ENCODE results near the gene ETS1.
"Not testable (repeated sequence)": the region's sequence is repeated elsewhere in the genome, so short reads cannot be mapped to it uniquely, and the experiment has no call there.

ETS1 gene

DNA sequence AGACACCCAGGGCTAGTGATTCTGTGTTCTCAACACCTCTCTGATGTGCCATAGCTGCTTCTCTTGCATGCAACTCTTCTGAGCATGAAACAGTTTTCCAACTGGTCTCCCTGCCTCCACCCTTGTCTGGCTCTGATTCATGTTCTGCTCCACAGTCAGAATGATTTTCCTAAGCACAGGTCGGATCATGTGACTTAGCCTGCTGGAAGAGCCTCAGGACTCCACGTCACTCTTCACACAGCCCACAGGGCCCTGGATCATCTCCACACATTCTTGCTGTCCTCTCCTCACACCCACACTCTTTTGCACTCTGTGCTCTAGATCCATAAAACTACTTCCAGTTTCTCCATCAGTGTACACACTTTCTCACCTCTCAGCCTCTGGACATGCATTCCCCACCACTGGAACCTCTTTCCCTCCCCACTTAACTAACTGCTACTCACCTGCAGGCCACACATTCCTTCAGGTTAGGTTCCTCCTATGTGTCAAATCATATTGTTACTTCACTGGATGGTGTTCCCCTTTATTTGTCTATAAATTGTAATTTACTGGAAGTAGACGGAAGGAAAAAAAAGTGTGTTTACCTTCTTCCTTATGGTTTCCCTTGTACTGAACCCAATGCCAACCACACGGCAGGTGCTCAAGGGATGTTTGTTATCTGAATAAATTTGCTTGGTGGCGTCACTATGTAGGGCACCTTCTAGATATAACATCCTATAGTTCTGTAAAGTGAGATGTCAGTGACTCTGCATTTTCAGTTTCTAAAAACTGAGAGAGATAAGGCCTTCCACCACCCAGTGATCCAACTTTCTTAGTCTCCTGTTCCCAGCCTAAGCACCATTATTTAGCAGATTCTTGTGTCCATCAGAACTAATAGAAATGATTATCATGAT, 133.7 kb downstream of the ETS1 start:
- DNase-seq = no peak

GRCh38 chr11:128451652-128452470, 135.5 kb downstream of the ETS1 start:
- no peak for DNase-seq

DNA sequence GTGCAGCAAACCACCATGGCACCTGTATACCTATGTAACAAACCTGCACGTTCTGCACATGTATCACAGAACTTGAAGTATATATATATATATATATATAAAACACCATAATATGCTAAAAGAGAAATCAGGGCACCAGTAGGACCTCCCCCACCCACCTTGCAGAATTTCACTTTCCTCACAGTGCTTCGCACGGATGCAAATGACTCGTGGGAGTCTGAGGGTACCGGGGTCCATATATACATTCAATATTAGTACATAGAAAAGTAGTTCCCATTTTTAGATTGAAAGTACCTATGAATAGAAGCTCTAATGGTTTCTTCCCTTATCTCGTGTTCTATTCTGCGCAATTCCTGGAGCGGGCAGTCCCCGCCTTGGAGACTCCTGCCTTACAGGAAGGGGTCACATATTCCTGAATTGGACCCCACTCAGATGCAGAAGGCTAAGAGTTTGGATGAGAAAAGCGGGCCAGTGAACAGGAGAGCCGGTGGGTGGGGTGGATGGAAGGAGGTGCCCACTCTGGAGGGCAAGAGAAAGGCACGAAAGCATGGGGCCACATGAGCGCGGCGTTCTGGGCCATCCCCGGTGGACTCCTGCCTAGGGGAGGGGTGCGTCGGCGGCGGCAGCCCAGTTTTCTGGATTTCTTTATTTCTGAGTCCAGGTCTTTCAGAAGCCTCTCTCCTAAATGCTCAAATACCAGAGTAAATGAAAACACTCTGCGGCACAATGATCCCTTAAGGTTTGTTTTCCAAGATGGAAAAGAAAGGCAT, 136.3 kb downstream of the ETS1 start:
- no peak for DNase-seq

DNA sequence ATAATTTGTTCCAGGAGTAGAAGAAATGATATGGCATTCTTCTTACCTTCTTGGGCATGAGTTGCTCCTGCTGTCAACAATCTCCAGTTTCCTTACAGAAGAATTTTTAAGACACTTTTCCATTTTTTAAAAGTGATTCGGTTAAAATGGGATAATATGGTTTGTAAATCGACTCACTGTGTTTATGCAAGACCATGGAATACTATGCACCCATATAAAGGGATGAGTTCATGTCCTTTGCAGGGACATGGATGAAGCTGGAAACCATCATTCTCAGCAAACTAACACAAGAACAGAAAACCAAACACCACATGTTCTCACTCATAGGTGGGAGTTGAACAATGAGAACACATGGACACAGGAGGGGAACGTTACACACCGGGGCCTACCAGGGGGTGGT, 136.9 kb downstream of the ETS1 start:
- DNase-seq = not testable (repeated sequence)

DNA sequence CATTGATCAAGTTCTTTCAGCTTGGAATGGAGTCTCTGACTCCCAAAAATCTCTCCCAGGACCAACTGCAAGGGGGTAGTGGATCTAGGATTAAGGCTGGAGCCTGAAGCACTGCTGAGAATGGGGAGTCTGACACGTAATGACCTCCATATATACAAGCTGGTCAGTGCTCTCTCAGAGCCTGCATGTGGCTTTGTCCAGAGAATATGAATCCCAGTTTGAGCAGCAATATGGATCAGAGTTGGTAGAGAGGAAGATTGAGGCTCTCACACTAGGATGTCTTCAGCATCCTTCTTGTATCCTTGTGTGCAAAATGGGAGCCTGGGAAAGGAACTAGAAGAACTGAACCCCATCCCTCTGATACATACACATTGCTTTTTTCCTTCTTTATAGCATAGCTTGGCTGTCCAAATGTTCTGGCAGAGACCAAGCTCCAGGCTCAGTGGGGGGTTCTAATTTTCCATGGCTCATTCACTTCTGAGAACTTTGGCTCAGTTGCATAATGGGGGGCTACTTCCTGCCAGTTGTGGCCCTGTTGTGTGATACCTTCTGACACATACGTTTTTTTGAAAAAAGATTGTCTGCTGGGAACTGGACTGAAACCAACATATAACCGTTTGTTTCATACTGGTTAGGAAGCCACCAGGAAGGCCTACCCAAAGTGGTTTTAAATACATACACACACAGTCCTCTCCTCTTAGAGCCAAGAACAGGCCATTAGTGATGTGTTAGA, 138.2 kb downstream of the ETS1 start:
- no peak for DNase-seq

DNA sequence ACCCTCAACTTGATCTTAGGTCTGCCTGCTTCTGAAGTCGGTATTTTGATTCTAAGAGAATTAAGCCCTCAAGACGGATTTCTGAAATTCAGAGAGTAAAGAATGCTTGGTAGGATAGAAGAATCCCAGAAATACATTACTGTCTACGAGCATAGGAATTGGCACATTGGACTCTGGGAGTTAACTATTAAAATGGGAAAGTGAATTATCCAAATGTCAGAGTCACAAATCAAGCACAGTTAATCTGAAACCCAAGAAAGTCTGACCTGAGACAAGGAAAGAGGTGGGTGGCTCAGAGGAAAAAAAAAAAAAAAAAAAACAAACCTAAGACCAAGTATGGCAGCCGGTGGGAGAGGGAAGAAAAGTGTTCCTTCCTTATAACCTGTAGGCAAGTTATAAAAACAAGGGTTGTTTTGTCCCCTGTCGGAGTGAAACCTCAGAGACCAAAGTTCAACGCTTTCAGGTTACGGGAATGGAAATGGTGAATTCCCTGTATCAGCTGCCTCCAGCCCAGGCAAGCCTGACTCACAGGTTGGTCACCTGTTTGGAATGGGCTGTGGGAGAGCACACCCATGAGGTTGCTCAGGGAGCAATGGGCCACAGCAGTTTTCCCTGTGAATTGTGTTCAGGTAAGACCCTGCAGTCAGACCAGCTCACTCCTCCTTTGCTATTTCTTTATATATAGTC, 139.0 kb downstream of the ETS1 start:
- no peak for DNase-seq

- DNase-seq = no peak
Measured at GRCh38 chr11:128447233-128447632, 140.1 kb downstream of the ETS1 start.

DNA sequence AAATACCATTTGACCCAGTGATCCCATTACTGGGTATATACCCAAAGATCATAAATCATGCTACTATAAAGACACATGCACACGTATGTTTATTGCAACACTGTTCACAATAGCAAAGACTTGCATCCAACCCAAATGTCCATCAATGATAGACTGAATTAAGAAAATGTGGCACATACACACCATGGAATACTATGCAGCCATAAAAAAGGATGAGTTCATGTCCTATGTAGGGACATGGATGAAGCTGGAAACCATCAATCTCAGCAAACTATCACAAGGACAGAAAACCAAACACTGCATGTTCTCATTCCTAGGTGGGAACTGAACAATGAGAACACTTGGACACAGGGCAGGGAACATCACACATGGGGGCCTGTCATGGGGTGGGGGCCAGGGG, 141.4 kb downstream of the ETS1 start:
- DNase-seq = not testable (repeated sequence)

DNA sequence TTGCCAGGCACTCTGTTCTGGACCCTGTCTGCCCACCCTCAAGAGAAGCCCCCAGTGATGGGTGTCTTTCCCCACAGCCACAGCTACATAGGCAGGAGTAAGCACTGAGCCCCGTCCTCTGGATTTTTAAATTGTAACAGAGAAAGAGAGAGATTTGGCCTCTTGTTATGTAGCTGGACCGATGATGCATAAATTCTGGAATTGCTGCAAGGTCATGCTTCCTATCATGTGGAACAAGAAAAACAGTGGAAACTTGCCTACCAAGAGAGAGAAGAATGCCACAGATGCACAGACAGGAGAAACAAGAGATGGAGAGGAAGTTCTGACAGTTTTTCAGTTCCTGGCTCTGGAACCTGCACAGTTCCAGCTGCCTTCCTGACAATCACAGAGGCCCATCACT, 150.2 kb downstream of the ETS1 start:
- no peak for DNase-seq

- DNase-seq = no peak
Measured at GRCh38 chr11:128434818-128435217, 152.5 kb downstream of the ETS1 start.

- DNase-seq = no peak
Measured at GRCh38 chr11:128434411-128434810, 152.9 kb downstream of the ETS1 start.

GRCh38 chr11:128432926-128433325, 154.4 kb downstream of the ETS1 start:
- no peak for DNase-seq

- no peak for DNase-seq
Measured at GRCh38 chr11:128431931-128432330, 155.4 kb downstream of the ETS1 start.

DNA sequence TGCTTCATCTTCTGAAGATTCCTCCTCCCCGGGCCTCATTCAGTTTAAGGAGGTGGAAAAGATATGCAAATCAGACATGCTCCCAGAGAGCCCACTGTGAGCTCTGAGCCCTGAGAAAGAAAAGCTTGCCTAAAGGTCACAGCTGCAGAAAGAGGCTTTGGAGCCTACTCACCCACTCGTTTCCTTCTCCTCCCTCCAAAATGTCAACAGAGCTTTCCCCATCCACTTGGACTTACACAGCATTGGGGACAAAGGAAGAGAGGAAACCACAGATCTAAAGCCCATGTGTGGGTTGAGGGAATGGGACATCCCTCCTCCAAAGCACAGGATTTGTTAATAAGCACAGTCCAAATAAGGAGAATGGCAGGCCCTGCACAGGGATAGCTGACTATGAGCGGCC, 158.4 kb downstream of the ETS1 start:
- DNase-seq = no peak

DNA sequence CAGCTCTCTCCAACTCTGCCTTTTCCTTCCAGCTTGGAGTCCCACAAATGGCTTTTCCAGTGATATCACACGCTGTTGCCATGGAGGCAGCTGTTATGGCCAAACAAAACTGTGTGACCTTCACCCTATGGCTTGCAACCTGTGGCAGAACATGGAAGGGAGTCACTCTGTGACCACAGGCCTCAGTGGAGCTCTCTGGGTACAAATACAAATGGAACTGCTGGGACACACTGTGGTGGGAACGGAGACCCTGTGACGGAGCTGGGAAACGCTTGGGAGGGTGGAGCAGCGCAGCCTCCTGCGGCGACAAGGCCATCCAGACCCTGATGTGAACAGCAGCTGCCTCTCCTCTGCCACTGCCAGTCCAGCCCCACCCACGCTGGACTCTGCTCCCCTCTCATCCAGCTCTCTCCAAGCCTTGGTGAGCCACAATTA, 162.5 kb downstream of the ETS1 start:
- DNase-seq = no peak

GRCh38 chr11:128424271-128424711, 163.1 kb downstream of the ETS1 start:
- DNase-seq = no peak

GRCh38 chr11:128422576-128423370, 164.6 kb downstream of the ETS1 start:
- no peak for DNase-seq

- no peak for DNase-seq
Measured at GRCh38 chr11:128421577-128422330, 165.6 kb downstream of the ETS1 start.

DNA sequence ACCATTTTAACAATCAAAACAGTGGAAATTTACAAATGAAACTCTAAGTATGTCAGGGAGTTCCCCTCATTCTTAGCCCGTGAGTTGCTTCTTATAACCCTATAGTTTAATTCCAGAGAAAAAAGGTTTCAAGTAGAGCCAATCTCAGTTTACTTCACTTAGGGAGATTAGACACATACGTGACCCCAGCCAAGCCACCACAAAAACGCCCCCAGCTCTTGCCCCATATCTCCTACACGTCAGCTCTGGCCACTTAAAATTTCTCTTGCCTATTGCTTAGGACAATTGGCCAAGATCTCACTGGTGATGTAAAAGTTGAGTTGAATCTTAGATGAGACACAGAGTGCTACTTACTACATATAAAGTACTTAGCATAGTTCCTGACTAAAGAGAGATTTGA, 166.4 kb downstream of the ETS1 start:
- no peak for DNase-seq

- DNase-seq = no peak
Measured at GRCh38 chr11:128420265-128420664, 167.1 kb downstream of the ETS1 start.

Data from KG1 (cell line).